Keratinocyte (primary cell): ENCODE measurements around the gene FAM210B. TPM values are rescaled to one million over a fixed set of nuclear protein-coding genes. Genes with fewer than 3 reads are reported as not detected.
A peak's percentile ranks its signal among the peaks of the same experiment; 100 is the strongest.

Source experiments
- DNase-seq: peaks from one replicate; pipeline ENCODE4 v3.0.0-alpha.2; 2011; ENCODE audit warnings: low read depth, missing footprints, low spot score
- FAIRE-seq: peaks from 2 replicates; lab custom pipeline; 2011; peaks lifted over from hg19 to GRCh38; lab: Jason Lieb, UNC
- H2AFZ ChIP-seq: 2 replicates; pipeline ENCODE4 v1.6.0; 2012; ENCODE audit warnings: low read length, control low read depth, inconsistent platforms; ENCODE audit not compliant: control insufficient read depth
- H3K27ac ChIP-seq: 2 replicates; pipeline ENCODE4 v1.5.1; 2011; ENCODE audit warnings: low read length; ENCODE audit not compliant: control insufficient read depth, insufficient read depth
- H3K27me3 ChIP-seq: 3 replicates; pipeline ENCODE4 v1.6.0; 2011; ENCODE audit warnings: low read length; ENCODE audit not compliant: control insufficient read depth, insufficient read depth; ENCODE audit errors: extremely low read depth
- H3K36me3 ChIP-seq, 2 experiments: 2 replicates in 1 of 2; 3 replicates in 1 of 2; pipeline ENCODE4 v1.5.1; 2011; ENCODE audit warnings: low read length in 2 of 2, mild to moderate bottlenecking in 1 of 2; ENCODE audit not compliant: control insufficient read depth in 2 of 2, insufficient read depth in 2 of 2; ENCODE audit errors: extremely low read depth in 1 of 2
- H3K4me1 ChIP-seq: 3 replicates; pipeline ENCODE4 v1.5.1; 2011; ENCODE audit warnings: low read length; ENCODE audit not compliant: control insufficient read depth, insufficient read depth; ENCODE audit errors: extremely low read depth
- H3K4me2 ChIP-seq: 3 replicates; pipeline ENCODE4 v1.6.0; 2011; ENCODE audit warnings: low read depth, low read length; ENCODE audit not compliant: control insufficient read depth, insufficient read depth; ENCODE audit errors: extremely low read depth
- H3K4me3 ChIP-seq, 3 experiments: fragments of 200-600 bp in 1 of 3; sonication (generic) in 1 of 3; 2 replicates in 2 of 3; 3 replicates in 1 of 3; pipeline ENCODE4 v1.5.1; 2011 to 2016; ENCODE audit warnings: low read length in 3 of 3, mild to moderate bottlenecking in 3 of 3, control low read depth in 2 of 3, inconsistent platforms in 1 of 3, low read depth in 1 of 3, mixed read lengths in 1 of 3, mixed run types in 1 of 3, moderate library complexity in 1 of 3; ENCODE audit not compliant: control insufficient read depth in 2 of 3, insufficient read depth in 2 of 3; ENCODE audit errors: extremely low read depth in 1 of 3
- H3K79me2 ChIP-seq: 2 replicates; pipeline ENCODE4 v1.6.0; 2012; ENCODE audit warnings: low read length; ENCODE audit not compliant: control insufficient read depth, insufficient read depth
- H3K9ac ChIP-seq: 3 replicates; pipeline ENCODE4 v1.6.0; 2011; ENCODE audit warnings: low read length; ENCODE audit not compliant: control insufficient read depth, insufficient read depth; ENCODE audit errors: extremely low read depth
- H3K9me1 ChIP-seq: 3 replicates; pipeline ENCODE4 v1.6.0; 2011; ENCODE audit warnings: low read length; ENCODE audit not compliant: control insufficient read depth, insufficient read depth; ENCODE audit errors: extremely low read depth
- H3K9me3 ChIP-seq: 2 replicates; pipeline ENCODE4 v1.5.1; 2012; ENCODE audit warnings: low read depth, low read length; ENCODE audit not compliant: control insufficient read depth
- H4K20me1 ChIP-seq: 3 replicates; pipeline ENCODE4 v1.6.0; 2011; ENCODE audit warnings: low read length; ENCODE audit not compliant: control insufficient read depth, insufficient read depth; ENCODE audit errors: extremely low read depth
- EZH2 ChIP-seq: IDR thresholded peaks from one replicate; pipeline ENCODE4 v1.6.1; 2012; ENCODE audit warnings: inconsistent platforms, mild to moderate bottlenecking, low read length, moderate library complexity
- dilution Hi-C: fragments of 300-500 bp; cut with MboI; formaldehyde crosslinking; loops from one replicate; pipeline ENCODE4 v1.7.0; 2020; ENCODE audit warnings: low sequenced_read_pairs; ENCODE audit not compliant: extremely low pct_ligation_motif_present
- polyA plus RNA-seq, 5 experiments: library from polyadenylated mRNA; depleted of rRNA in 3 of 5; stranded (reverse) in 3 of 5; stranded (forward) in 1 of 5; unstranded in 1 of 5; fragments of >200 nt; gene quantifications; 1 replicate in 1 of 5; 2 replicates in 3 of 5; 3 replicates in 1 of 5; pipeline versions ENCODE4 v1.2.1 to v1.2.3, GENCODE V29; 2011 to 2012; ENCODE audit warnings: missing spikeins in 2 of 5, low read depth in 1 of 5, low replicate concordance in 1 of 5
- TF ChIP-seq, protein P1 (sequence below), 3 experiments: IDR thresholded peaks in 1 of 3; conservative IDR thresholded peaks in 1 of 3; optimal IDR thresholded peaks in 1 of 3; 2 replicates in 2 of 3; 3 replicates in 1 of 3; pipeline versions ENCODE3 to v1.5.1; 2011; ENCODE audit warnings: low read length in 3 of 3, mild to moderate bottlenecking in 3 of 3, moderate library complexity in 2 of 3, control low read depth in 1 of 3, inconsistent platforms in 1 of 3; ENCODE audit not compliant: insufficient read depth in 2 of 3; ENCODE audit errors: extremely low read depth in 1 of 3

Gene FAM210B
- polyA plus RNA-seq, 1 donor (not counting 4 experiments of a cell fraction or from before 2014, with no cell fraction given) = 34.5 TPM

DNA sequence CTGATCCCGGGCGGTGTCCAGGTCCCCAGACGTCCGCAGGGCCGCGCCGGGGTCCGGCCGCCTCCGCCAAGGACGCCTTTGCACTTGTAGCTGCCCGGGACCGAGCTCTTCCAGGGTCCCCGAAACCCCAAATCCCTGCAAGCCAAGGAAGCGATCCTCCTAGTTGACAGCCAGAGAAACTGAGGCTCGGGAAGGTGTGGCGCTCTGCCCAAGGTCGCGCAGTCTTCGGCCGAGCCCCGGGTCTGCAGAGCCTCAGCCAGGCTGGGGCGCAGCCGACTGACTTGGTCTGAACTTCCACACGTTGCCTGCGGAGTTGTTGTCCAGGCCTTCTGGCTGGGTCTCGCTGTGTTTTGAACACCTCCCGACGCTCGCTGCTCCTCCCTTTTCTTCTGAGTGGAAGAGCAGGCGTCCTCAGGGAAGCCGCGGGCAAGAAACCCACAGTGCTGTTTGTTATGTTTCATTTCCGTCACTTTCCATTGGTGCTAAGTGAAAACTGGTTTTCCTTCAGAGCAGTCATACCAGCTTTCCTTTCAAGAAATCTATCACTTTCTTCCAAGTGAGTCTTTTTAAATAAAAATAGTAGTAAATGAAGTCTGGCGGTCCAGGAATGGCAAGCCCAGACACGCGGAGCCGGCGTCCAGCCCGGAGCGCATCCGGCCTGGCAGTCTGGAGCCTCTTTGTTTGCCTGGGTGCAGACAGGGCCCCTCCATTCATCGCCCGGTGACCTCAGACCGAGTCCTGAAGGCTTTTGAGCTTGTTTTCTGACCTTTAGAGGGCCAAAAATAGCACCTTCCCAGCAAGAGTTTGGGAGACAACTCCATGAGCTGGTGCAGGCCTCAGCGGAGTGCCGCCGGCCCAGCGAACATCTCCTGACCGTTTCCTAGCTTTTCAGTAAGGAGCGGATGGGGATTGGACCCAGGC is 698 bp downstream of the FAM210B start:
- Histone ChIP-seq H3K36me3 (peaks cover 4 to 8% of the 10 kb centered on the region in 2 experiments), H3K9me3 (no peaks in the 10 kb centered on the region), H3K27ac (peak overlapping the region; percentile 69), H2AFZ (peak overlapping the region; percentile 92), H3K4me2 (peak overlapping the region; percentile 94), H3K4me3 (peak overlapping the region; percentile 81 to 90 (median 84)), H3K9ac (peak overlapping the region; percentile 75), H3K4me1 (peaks cover 12% of the 10 kb centered on the region), H3K9me1 (peaks cover 3% of the 10 kb centered on the region), H4K20me1 (no peaks in the 10 kb centered on the region), H3K27me3 (no peaks in the 10 kb centered on the region), H3K79me2 (peaks cover 8% of the 10 kb centered on the region)
- TF ChIP-seq, protein P1, sequence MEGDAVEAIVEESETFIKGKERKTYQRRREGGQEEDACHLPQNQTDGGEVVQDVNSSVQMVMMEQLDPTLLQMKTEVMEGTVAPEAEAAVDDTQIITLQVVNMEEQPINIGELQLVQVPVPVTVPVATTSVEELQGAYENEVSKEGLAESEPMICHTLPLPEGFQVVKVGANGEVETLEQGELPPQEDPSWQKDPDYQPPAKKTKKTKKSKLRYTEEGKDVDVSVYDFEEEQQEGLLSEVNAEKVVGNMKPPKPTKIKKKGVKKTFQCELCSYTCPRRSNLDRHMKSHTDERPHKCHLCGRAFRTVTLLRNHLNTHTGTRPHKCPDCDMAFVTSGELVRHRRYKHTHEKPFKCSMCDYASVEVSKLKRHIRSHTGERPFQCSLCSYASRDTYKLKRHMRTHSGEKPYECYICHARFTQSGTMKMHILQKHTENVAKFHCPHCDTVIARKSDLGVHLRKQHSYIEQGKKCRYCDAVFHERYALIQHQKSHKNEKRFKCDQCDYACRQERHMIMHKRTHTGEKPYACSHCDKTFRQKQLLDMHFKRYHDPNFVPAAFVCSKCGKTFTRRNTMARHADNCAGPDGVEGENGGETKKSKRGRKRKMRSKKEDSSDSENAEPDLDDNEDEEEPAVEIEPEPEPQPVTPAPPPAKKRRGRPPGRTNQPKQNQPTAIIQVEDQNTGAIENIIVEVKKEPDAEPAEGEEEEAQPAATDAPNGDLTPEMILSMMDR (optimal IDR thresholded peaks at IDR 0.05 in 1 of 3, IDR thresholded peaks at IDR 0.05 in 1 of 3, conservative IDR thresholded peaks at IDR 0.05 in 1 of 3; ENCODE audit: extremely low read depth in 1 of 3, insufficient read depth in 2 of 3, low read length in 3 of 3) = no peak
- no peak for TF ChIP-seq EZH2
- FAIRE-seq = no peak
- dilution Hi-C loops = no loop called here
- DNase-seq = peak; percentile 26

DNA sequence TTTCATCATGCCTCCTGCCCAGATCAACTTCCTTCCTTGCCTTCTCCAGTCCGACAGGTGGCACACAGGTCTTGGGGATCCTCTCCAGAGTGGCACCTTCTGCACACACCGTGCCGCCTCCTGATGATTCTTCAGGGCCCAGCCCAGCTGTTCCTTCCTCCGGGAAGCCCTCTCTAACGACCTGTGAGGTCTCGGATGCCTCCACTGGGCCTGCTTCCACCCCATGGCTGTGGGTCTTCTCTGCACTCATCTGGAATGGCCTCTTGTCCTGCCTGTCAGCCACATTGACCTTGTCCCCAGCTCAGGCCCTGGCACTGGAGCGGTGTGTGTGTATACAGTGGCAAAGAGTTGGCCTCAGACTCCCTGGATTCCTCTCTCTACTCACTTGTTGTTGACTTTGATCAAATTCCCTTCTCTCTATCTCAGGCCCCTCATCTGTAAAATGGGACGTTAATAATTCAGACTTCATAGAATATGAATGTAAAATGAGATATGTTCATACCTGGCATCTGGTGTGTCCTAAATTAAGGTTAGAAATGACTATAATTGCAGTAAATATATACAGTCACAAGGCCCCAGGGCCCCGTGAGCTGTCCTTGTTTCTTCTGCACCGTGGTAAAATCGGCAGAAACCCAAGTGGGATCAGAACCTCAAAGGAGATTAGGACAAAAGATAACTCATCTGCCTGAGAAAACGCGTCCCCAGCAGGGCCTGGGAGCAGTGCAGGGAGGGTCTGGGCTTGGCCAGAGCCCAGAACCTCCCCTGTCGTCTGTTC is 1.5 kb downstream of the FAM210B start:
- H3K36me3 ChIP-seq = peaks cover 4 to 8% of the 10 kb centered on the region in 2 experiments
- dilution Hi-C loops = no loop called here
- peak overlapping the region; percentile 94 for H3K4me2 ChIP-seq
- H3K4me3 ChIP-seq = peak overlapping the region; percentile 81 to 90 (median 84)
- DNase-seq = no peak
- H3K4me1 ChIP-seq = peaks cover 12% of the 10 kb centered on the region
- peak overlapping the region; percentile 69 for H3K27ac ChIP-seq
- FAIRE-seq = no peak
- peaks cover 8% of the 10 kb centered on the region for H3K79me2 ChIP-seq
- TF ChIP-seq EZH2 = no peak
- TF ChIP-seq, protein P1 (optimal IDR thresholded peaks at IDR 0.05 in 1 of 3, IDR thresholded peaks at IDR 0.05 in 1 of 3, conservative IDR thresholded peaks at IDR 0.05 in 1 of 3; ENCODE audit: extremely low read depth in 1 of 3, insufficient read depth in 2 of 3, low read length in 3 of 3) = peak in 1 of 3 experiments; percentile 13
- H3K9me1 ChIP-seq = peaks cover 3% of the 10 kb centered on the region
- no peaks in the 10 kb centered on the region for H3K27me3 ChIP-seq
- peak overlapping the region; percentile 75 for H3K9ac ChIP-seq
- peak overlapping the region; percentile 92 for H2AFZ ChIP-seq
- H3K9me3 ChIP-seq = no peaks in the 10 kb centered on the region
- H4K20me1 ChIP-seq = no peaks in the 10 kb centered on the region
